ENCODE results near the gene TRERF1.
A peak's percentile ranks its signal among the peaks of the same experiment; 100 is the strongest.
"Not testable (repeated sequence)": the region's sequence is repeated elsewhere in the genome, so short reads cannot be mapped to it uniquely, and the experiment has no call there.

TRERF1 gene

DNA sequence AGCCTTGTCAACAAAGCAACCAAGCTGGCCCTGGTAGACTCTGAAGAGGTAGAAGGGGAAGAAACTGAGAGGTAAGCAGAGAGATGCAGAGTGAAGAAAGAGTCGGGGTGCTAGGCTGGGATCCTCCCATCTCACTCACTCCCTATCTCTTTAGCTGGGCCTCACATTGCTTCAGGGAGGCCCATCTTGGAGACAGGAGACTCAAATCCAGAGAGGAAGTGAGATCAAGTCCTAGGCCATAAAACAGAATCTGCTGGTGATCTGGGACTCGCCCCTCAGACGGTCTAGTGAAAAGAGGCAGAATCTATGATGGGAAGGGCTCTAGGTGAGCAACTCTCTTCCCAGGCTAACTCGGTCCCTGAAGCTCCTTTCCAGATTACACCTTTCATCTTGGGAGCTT is 256.3 kb downstream of the TRERF1 start:
- Histone ChIP-seq H3K9me3 (ENCODE audit: insufficient read depth, low read length) (no peaks in the 10 kb centered on the region), H3K27me3 (ENCODE audit: low read length) (no peaks in the 10 kb centered on the region), H3K9ac (ENCODE audit: low read length) (no peak overlapping the region), H3K27ac (ENCODE audit: low read depth, low read length) (0 out of 2 replicates have a peak overlapping the region, but pooled peaks have one; percentile 7), H3F3A (ENCODE audit: insufficient read depth) (0 out of 2 replicates have a peak, but pooled peaks cover 6% of the 10 kb centered on the region), H4K20me1 (ENCODE audit: low read depth, low read length) (no peaks in the 10 kb centered on the region), H2AFZ (ENCODE audit: low read depth, low read length, severe bottlenecking) (peak overlapping the region; percentile 3), H3K4me3 (ENCODE audit: insufficient read depth, low read length, poor library complexity, severe bottlenecking) (no peak overlapping the region), H3K36me3 (ENCODE audit: low read length) (no peaks in the 10 kb centered on the region), H3K79me2 (ENCODE audit: insufficient read depth, low read length) (no peaks in the 10 kb centered on the region), H3K9me2 (replicated peaks; ENCODE audit: insufficient read depth, low read length) (no peaks in the 10 kb centered on the region), H3K4me2 (ENCODE audit: low read depth, low read length, poor library complexity, severe bottlenecking) (no peak overlapping the region)
- TF ChIP-seq, protein P1, sequence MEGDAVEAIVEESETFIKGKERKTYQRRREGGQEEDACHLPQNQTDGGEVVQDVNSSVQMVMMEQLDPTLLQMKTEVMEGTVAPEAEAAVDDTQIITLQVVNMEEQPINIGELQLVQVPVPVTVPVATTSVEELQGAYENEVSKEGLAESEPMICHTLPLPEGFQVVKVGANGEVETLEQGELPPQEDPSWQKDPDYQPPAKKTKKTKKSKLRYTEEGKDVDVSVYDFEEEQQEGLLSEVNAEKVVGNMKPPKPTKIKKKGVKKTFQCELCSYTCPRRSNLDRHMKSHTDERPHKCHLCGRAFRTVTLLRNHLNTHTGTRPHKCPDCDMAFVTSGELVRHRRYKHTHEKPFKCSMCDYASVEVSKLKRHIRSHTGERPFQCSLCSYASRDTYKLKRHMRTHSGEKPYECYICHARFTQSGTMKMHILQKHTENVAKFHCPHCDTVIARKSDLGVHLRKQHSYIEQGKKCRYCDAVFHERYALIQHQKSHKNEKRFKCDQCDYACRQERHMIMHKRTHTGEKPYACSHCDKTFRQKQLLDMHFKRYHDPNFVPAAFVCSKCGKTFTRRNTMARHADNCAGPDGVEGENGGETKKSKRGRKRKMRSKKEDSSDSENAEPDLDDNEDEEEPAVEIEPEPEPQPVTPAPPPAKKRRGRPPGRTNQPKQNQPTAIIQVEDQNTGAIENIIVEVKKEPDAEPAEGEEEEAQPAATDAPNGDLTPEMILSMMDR (IDR thresholded peaks at IDR 0.05; ENCODE audit: insufficient read depth, low read length, poor library complexity, severe bottlenecking) = no peak
- TF ChIP-seq EZH2phosphoT487 (conservative IDR thresholded peaks at IDR 0.05; ENCODE audit: low read length) = no peak

DNA sequence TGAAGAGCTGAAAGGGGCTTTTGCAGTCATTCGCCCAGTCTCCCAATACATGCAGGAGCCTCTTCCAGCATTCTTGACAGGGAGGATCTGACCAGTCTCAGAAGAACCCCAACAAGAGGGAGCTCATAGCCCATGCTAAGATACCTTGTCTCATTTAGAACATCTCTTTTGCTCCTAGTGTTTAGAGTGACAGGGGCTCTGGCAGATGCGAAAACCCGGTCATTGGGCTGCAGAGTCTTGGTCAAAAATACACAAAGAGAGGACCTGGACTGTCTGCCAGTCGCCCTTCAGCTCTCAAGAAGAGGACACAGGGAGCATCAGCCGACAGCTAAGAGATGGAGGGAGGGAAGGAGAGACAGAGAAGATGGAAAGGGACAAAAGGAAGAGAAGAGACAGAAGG is 257.7 kb downstream of the TRERF1 start:
- Histone ChIP-seq H3K36me3 (ENCODE audit: low read length) (no peaks in the 10 kb centered on the region), H2AFZ (ENCODE audit: low read depth, low read length, severe bottlenecking) (no peak overlapping the region), H3K9me2 (replicated peaks; ENCODE audit: insufficient read depth, low read length) (no peaks in the 10 kb centered on the region), H3F3A (ENCODE audit: insufficient read depth) (0 out of 2 replicates have a peak, but pooled peaks cover 6% of the 10 kb centered on the region), H3K9me3 (ENCODE audit: insufficient read depth, low read length) (no peaks in the 10 kb centered on the region), H3K27me3 (ENCODE audit: low read length) (no peaks in the 10 kb centered on the region), H3K27ac (ENCODE audit: low read depth, low read length) (no peak overlapping the region), H3K9ac (ENCODE audit: low read length) (no peak overlapping the region), H3K4me2 (ENCODE audit: low read depth, low read length, poor library complexity, severe bottlenecking) (no peak overlapping the region), H4K20me1 (ENCODE audit: low read depth, low read length) (no peaks in the 10 kb centered on the region), H3K4me3 (ENCODE audit: insufficient read depth, low read length, poor library complexity, severe bottlenecking) (no peak overlapping the region), H3K79me2 (ENCODE audit: insufficient read depth, low read length) (no peaks in the 10 kb centered on the region)
- TF ChIP-seq EZH2phosphoT487 (conservative IDR thresholded peaks at IDR 0.05; ENCODE audit: low read length) = no peak
- TF ChIP-seq, protein P1 (IDR thresholded peaks at IDR 0.05; ENCODE audit: insufficient read depth, low read length, poor library complexity, severe bottlenecking) = no peak

DNA sequence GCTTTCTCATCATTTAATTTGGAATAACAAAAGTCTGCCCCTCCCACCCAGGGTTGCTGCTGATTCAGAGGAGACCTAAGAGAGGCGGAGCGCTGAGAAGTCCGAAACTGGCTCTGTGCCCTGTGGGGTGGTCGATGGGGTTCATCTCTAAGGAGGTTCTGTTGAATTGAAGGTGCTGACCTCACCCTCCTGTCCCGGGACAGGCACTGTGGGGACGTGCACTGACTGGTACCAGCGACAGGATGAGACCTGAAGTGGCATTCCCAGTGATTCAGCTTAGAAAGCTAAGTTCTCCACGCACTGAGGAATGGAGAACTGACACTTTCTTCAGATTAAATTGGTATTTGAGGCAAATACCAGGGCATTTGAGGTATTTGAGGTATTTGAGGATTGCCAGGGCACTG is 258.2 kb downstream of the TRERF1 start:
- Histone ChIP-seq H3K9me2 (replicated peaks; ENCODE audit: insufficient read depth, low read length) (no peaks in the 10 kb centered on the region), H3K36me3 (ENCODE audit: low read length) (no peaks in the 10 kb centered on the region), H3K4me2 (ENCODE audit: low read depth, low read length, poor library complexity, severe bottlenecking) (no peak overlapping the region), H3K9me3 (ENCODE audit: insufficient read depth, low read length) (no peaks in the 10 kb centered on the region), H3F3A (ENCODE audit: insufficient read depth) (0 out of 2 replicates have a peak, but pooled peaks cover 6% of the 10 kb centered on the region), H3K27me3 (ENCODE audit: low read length) (no peaks in the 10 kb centered on the region), H3K9ac (ENCODE audit: low read length) (no peak overlapping the region), H3K79me2 (ENCODE audit: insufficient read depth, low read length) (no peaks in the 10 kb centered on the region), H3K4me3 (ENCODE audit: insufficient read depth, low read length, poor library complexity, severe bottlenecking) (no peak overlapping the region), H2AFZ (ENCODE audit: low read depth, low read length, severe bottlenecking) (no peak overlapping the region), H3K27ac (ENCODE audit: low read depth, low read length) (no peak overlapping the region), H4K20me1 (ENCODE audit: low read depth, low read length) (no peaks in the 10 kb centered on the region)
- TF ChIP-seq, protein P1 (IDR thresholded peaks at IDR 0.05; ENCODE audit: insufficient read depth, low read length, poor library complexity, severe bottlenecking) = no peak
- TF ChIP-seq EZH2phosphoT487 (conservative IDR thresholded peaks at IDR 0.05; ENCODE audit: low read length) = no peak

DNA sequence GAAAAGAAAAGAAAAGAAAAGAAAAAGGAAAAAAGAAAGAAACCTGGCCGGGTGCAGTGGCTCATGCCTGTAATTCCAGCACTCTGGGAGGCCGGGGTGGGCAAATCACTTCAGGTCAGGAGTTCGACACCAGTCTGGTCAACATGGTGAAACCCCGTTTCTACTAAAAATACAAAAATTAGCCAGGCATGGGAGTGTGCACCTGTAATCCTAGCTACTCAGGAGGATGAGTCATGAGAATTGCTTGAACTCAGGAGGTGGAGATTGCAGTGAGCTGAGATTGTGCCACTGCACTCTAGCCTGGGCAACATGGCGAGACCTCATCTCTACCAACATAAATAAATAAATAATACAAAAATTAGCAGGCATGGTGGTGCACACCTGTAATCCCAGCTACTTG is 259.3 kb downstream of the TRERF1 start:
- not testable (repeated sequence) for H3K9me3 ChIP-seq (ENCODE audit: insufficient read depth, low read length); H3K9ac ChIP-seq (ENCODE audit: low read length); H3K27ac ChIP-seq (ENCODE audit: low read depth, low read length); H3K4me2 ChIP-seq (ENCODE audit: low read depth, low read length, poor library complexity, severe bottlenecking); H4K20me1 ChIP-seq (ENCODE audit: low read depth, low read length); H3K4me3 ChIP-seq (ENCODE audit: insufficient read depth, low read length, poor library complexity, severe bottlenecking); H3F3A ChIP-seq (ENCODE audit: insufficient read depth); H3K36me3 ChIP-seq (ENCODE audit: low read length); H2AFZ ChIP-seq (ENCODE audit: low read depth, low read length, severe bottlenecking); H3K9me2 ChIP-seq (replicated peaks; ENCODE audit: insufficient read depth, low read length); H3K27me3 ChIP-seq (ENCODE audit: low read length); H3K79me2 ChIP-seq (ENCODE audit: insufficient read depth, low read length)
